HEK293 (cell line): ENCODE measurements around the gene PTPRCAP.

Experiments used
- MYNN ChIP-seq: fragments of 450-650 bp; formaldehyde crosslinking; IDR thresholded peaks from 2 replicates; pipeline ENCODE4 v1.5.1; 2016; ENCODE audit warnings: missing biosample characterization, missing genetic modification characterization, borderline replicate concordance
- OVOL3 ChIP-seq: fragments of 450-650 bp; formaldehyde crosslinking; IDR thresholded peaks from 2 replicates; pipeline ENCODE4 v1.5.1; 2016; ENCODE audit warnings: missing biosample characterization, missing genetic modification characterization
- PRDM10 ChIP-seq: fragments of 450-650 bp; formaldehyde crosslinking; IDR thresholded peaks from 2 replicates; pipeline ENCODE4 v1.5.1; 2016; ENCODE audit warnings: missing biosample characterization, missing genetic modification characterization
- TSHZ1 ChIP-seq: fragments of 450-650 bp; formaldehyde crosslinking; IDR thresholded peaks from 2 replicates; pipeline ENCODE4 v1.5.1; 2016; ENCODE audit warnings: missing biosample characterization, missing genetic modification characterization, borderline replicate concordance
- YY2 ChIP-seq: fragments of 450-650 bp; formaldehyde crosslinking; IDR thresholded peaks from 2 replicates; pipeline ENCODE4 v1.5.1; 2016; ENCODE audit warnings: missing biosample characterization, missing genetic modification characterization
- ZBTB10 ChIP-seq: fragments of 450-650 bp; formaldehyde crosslinking; IDR thresholded peaks from 2 replicates; pipeline ENCODE4 v1.5.1; 2016; ENCODE audit warnings: missing biosample characterization, missing genetic modification characterization
- ZFP3 ChIP-seq: fragments of 450-650 bp; formaldehyde crosslinking; IDR thresholded peaks from 2 replicates; pipeline ENCODE4 v1.5.1; 2016; ENCODE audit warnings: low read depth, missing biosample characterization, missing genetic modification characterization
- ZNF140 ChIP-seq: fragments of 450-650 bp; formaldehyde crosslinking; IDR thresholded peaks from 2 replicates; pipeline ENCODE4 v1.5.1; 2016; ENCODE audit warnings: missing biosample characterization, missing genetic modification characterization
- ZNF214 ChIP-seq: fragments of 450-650 bp; formaldehyde crosslinking; IDR thresholded peaks from 2 replicates; pipeline ENCODE4 v1.5.1; 2017; ENCODE audit warnings: missing biosample characterization, mild to moderate bottlenecking, missing genetic modification characterization, borderline replicate concordance
- ZNF26 ChIP-seq: fragments of 450-650 bp; formaldehyde crosslinking; IDR thresholded peaks from 2 replicates; pipeline ENCODE4 v1.5.1; 2016; ENCODE audit warnings: missing biosample characterization, missing genetic modification characterization
- ZNF266 ChIP-seq: fragments of 450-650 bp; formaldehyde crosslinking; IDR thresholded peaks from 2 replicates; pipeline ENCODE4 v1.5.1; 2016; ENCODE audit warnings: missing biosample characterization, missing genetic modification characterization, low read depth
- ZNF274 ChIP-seq, 2 experiments: fragments of 200-500 bp in 1 of 2; fragments of 450-650 bp in 1 of 2; sonication (Bioruptor generic) in 1 of 2; formaldehyde crosslinking in 1 of 2; IDR thresholded peaks; 2 replicates each; pipeline versions ENCODE4 v1.5.1 to v1.6.1; 2014 to 2016; ENCODE audit warnings: borderline replicate concordance in 1 of 2, inconsistent platforms in 1 of 2, low read length in 1 of 2, missing biosample characterization in 1 of 2, missing genetic modification characterization in 1 of 2
- ZNF423 ChIP-seq: fragments of 450-650 bp; formaldehyde crosslinking; IDR thresholded peaks from 2 replicates; pipeline ENCODE4 v1.5.1; 2016; ENCODE audit warnings: missing biosample characterization, missing genetic modification characterization
- ZNF501 ChIP-seq: fragments of 450-650 bp; formaldehyde crosslinking; IDR thresholded peaks from 2 replicates; pipeline ENCODE4 v1.5.1; 2016; ENCODE audit warnings: missing biosample characterization, missing genetic modification characterization
- ZNF518A ChIP-seq: fragments of 450-650 bp; formaldehyde crosslinking; conservative IDR thresholded peaks from 2 replicates; pipeline ENCODE4 v1.5.1; 2016; ENCODE audit warnings: low read depth, missing biosample characterization, missing genetic modification characterization
- ZNF610 ChIP-seq: fragments of 450-650 bp; formaldehyde crosslinking; IDR thresholded peaks from 2 replicates; pipeline ENCODE4 v1.5.1; 2016; ENCODE audit warnings: missing biosample characterization, missing genetic modification characterization, borderline replicate concordance
- ZNF654 ChIP-seq: fragments of 450-650 bp; formaldehyde crosslinking; IDR thresholded peaks from 2 replicates; pipeline ENCODE4 v1.5.1; 2016; ENCODE audit warnings: low read depth, missing biosample characterization, missing genetic modification characterization
- ZNF76 ChIP-seq: fragments of 450-650 bp; formaldehyde crosslinking; IDR thresholded peaks from 2 replicates; pipeline ENCODE4; 2016; ENCODE audit warnings: low read depth, missing biosample characterization, missing genetic modification characterization, borderline replicate concordance
- ZNF768 ChIP-seq: fragments of 450-650 bp; formaldehyde crosslinking; IDR thresholded peaks from 2 replicates; pipeline ENCODE4 v1.5.1; 2018; ENCODE audit warnings: missing biosample characterization, mild to moderate bottlenecking, missing genetic modification characterization
- ZSCAN23 ChIP-seq: fragments of 450-650 bp; formaldehyde crosslinking; IDR thresholded peaks from 2 replicates; pipeline ENCODE4 v1.5.1; 2016; ENCODE audit warnings: missing biosample characterization, missing genetic modification characterization

The PTPRCAP gene

GRCh38 chr11:67391304-67392182 lies 45.9 kb downstream of the PTPRCAP start, which contains the start of gene RAD9A (continued):
- TF ChIP-seq ZNF518A (tag by site-specific recombination): peak; percentile 18; the same call in 1 of the 2 replicates
- no peak for TF ChIP-seq ZNF26 (tag by site-specific recombination)
- TF ChIP-seq MYNN (tag by site-specific recombination): no peak
- TF ChIP-seq ZNF266: no peak
- no peak for TF ChIP-seq ZNF501
- no peak for TF ChIP-seq ZFP3
- TF ChIP-seq ZNF768 (tag by site-specific recombination): no peak
- TF ChIP-seq YY2 (tag by site-specific recombination): no peak
- TF ChIP-seq ZNF76 (tag by site-specific recombination): peak; percentile 56; the same call in 1 of the 2 replicates
- no peak for TF ChIP-seq ZNF423 (tag by site-specific recombination)
- no peak for TF ChIP-seq ZNF654 (tag by site-specific recombination)
- no peak for TF ChIP-seq ZNF214 (tag by site-specific recombination)
- peak; percentile 75 for TF ChIP-seq ZNF610
- TF ChIP-seq ZBTB10 (tag by site-specific recombination): peak; percentile 62; the same call in 1 of the 2 replicates
- TF ChIP-seq ZNF140 (tag by site-specific recombination): 0 out of 2 replicates have a peak, but pooled peaks have one; percentile 40
- TF ChIP-seq TSHZ1 (tag by site-specific recombination): peak; percentile 52; the same call in 1 of the 2 replicates
- TF ChIP-seq ZSCAN23 (tag by site-specific recombination): no peak
- TF ChIP-seq ZNF274 (IDR thresholded peaks at IDR 0.05; ENCODE audit: low read length): no peak
- no peak for TF ChIP-seq ZNF274 (tag by site-specific recombination; IDR thresholded peaks at IDR 0.05; ENCODE audit: borderline replicate concordance)
- no peak for TF ChIP-seq OVOL3 (tag by site-specific recombination)
- TF ChIP-seq PRDM10: no peak
